Measurements from ENCODE around the gene ABCB9.

DNA sequence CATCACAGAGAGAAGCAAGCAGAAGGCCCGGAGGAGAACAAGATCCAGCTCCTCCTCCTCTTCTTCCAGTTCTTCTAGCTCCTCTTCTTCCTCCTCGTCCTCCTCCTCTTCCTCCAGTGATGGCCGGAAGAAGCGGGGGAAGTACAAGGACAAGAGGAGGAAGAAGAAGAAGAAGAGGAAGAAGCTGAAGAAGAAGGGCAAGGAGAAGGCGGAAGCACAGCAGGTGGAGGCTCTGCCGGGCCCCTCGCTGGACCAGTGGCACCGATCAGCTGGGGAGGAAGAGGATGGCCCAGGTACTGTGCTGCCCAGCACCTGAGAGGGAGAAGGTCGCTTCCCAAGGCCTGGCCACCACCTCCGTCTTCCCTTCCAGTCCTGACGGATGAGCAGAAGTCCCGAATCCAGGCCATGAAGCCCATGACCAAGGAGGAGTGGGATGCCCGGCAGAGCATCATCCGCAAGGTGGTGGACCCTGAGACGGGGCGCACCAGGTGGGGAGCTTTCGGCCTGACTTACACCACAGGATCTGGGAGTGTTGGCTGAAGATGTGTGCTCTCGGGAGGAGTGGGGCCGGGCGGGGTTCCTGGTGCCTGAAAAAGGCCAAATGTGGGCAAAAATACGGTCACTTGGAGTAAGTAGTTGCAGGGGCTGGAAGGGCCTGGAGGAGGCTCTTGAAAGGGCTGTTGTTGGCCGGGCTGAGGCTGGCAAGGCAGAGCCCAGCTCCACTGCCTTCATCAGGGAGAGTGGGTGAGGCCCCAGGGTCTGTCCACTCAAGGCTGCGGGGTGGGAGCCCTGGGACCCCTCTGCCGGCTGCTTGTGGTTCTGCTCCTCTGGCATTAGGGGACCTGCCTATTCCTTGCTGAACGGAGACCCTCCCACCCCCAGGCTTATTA lies 15.6 kb upstream of the ABCB9 start:
- TF ChIP-seq, protein P1, sequence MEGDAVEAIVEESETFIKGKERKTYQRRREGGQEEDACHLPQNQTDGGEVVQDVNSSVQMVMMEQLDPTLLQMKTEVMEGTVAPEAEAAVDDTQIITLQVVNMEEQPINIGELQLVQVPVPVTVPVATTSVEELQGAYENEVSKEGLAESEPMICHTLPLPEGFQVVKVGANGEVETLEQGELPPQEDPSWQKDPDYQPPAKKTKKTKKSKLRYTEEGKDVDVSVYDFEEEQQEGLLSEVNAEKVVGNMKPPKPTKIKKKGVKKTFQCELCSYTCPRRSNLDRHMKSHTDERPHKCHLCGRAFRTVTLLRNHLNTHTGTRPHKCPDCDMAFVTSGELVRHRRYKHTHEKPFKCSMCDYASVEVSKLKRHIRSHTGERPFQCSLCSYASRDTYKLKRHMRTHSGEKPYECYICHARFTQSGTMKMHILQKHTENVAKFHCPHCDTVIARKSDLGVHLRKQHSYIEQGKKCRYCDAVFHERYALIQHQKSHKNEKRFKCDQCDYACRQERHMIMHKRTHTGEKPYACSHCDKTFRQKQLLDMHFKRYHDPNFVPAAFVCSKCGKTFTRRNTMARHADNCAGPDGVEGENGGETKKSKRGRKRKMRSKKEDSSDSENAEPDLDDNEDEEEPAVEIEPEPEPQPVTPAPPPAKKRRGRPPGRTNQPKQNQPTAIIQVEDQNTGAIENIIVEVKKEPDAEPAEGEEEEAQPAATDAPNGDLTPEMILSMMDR (IDR thresholded peaks at IDR 0.05) = no peak
- TF ChIP-seq EZH2 (IDR thresholded peaks at IDR 0.05) (no peak), EZH2phosphoT487 (IDR thresholded peaks at IDR 0.05) (no peak)

Measured in neural progenitor cell (in vitro differentiated cells).